GM23338 (cell line): ENCODE results near the gene PTGER4. TPM values are rescaled to one million over a fixed set of nuclear protein-coding genes. Genes with fewer than 3 reads are reported as not detected.

ENCODE experiments used
- ATAC-seq: fragments of 200-7000 bp; cut with Tn5 transposase; 3 replicates; pipeline ENCODE4 v1.9.1; 2020
- DNase-seq: peaks from one replicate; pipeline ENCODE4 v3.0.0-alpha.2; 2015; ENCODE audit warnings: low spot score
- H2AFZ ChIP-seq: fragments of 200-600 bp; sonication (generic); 2 replicates; pipeline ENCODE4 v1.8.0; 2016; ENCODE audit warnings: antibody characterized with exemption, mild to moderate bottlenecking, moderate library complexity
- H3F3A ChIP-seq: fragments of 200-600 bp; sonication (generic); replicated peaks from 2 replicates; pipeline ENCODE4 v1.8.0; 2017; ENCODE audit warnings: antibody characterized with exemption, mixed run types, low read depth
- H3K27ac ChIP-seq: fragments of 200-600 bp; sonication (generic); 2 replicates; pipeline ENCODE4 v1.6.1; 2016; ENCODE audit warnings: low read depth
- H3K27me3 ChIP-seq: fragments of 200-600 bp; sonication (generic); 2 replicates; pipeline ENCODE4 v1.8.0; 2016; ENCODE audit warnings: mild to moderate bottlenecking, mixed run types, moderate library complexity; ENCODE audit not compliant: insufficient read depth
- H3K36me3 ChIP-seq: fragments of 200-600 bp; sonication (generic); 2 replicates; pipeline ENCODE4 v1.8.0; 2016; ENCODE audit warnings: mild to moderate bottlenecking; ENCODE audit not compliant: insufficient read depth
- H3K4me1 ChIP-seq: fragments of 200-600 bp; sonication (generic); 2 replicates; pipeline ENCODE4 v1.8.0; 2016; ENCODE audit warnings: mild to moderate bottlenecking, moderate library complexity; ENCODE audit not compliant: insufficient read depth
- H3K4me2 ChIP-seq: fragments of 200-600 bp; sonication (generic); 2 replicates; pipeline ENCODE4 v1.7.1; 2017; ENCODE audit warnings: mixed run types
- H3K4me3 ChIP-seq: fragments of 200-600 bp; sonication (generic); 2 replicates; pipeline ENCODE4 v1.6.1; 2016; ENCODE audit warnings: mixed run types
- H3K79me2 ChIP-seq: fragments of 200-600 bp; sonication (generic); replicated peaks from 2 replicates; pipeline ENCODE4 v1.8.0; 2017; ENCODE audit warnings: mild to moderate bottlenecking; ENCODE audit not compliant: insufficient read depth
- H3K9me2 ChIP-seq: fragments of 200-600 bp; sonication (generic); 2 replicates; pipeline ENCODE4 v1.8.0; 2017; ENCODE audit not compliant: insufficient read depth
- H4K20me1 ChIP-seq: fragments of 200-600 bp; sonication (generic); replicated peaks from 2 replicates; pipeline ENCODE4 v1.8.0; 2017; ENCODE audit warnings: mild to moderate bottlenecking; ENCODE audit not compliant: insufficient read depth
- H3K27ac Mint-ChIP-seq: 2 replicates; pipeline ENCODE4 v1.8.0; 2020; ENCODE audit warnings: inconsistent platforms, mild to moderate bottlenecking, moderate library complexity, mixed read lengths
- H3K27me3 Mint-ChIP-seq: 3 replicates; pipeline ENCODE4 v1.8.0; 2022; ENCODE audit warnings: low read depth, mild to moderate bottlenecking, moderate library complexity, mixed read lengths, inconsistent platforms; ENCODE audit not compliant: insufficient read depth, poor library complexity
- H3K36me3 Mint-ChIP-seq: 3 replicates; pipeline ENCODE4 v1.8.0; 2021; ENCODE audit warnings: low read depth, mild to moderate bottlenecking, inconsistent platforms, moderate library complexity, mixed read lengths
- H3K4me1 Mint-ChIP-seq: 3 replicates; pipeline ENCODE4 v1.8.0; 2020; ENCODE audit warnings: mild to moderate bottlenecking, inconsistent platforms, mixed read lengths
- H3K4me3 Mint-ChIP-seq: 3 replicates; pipeline ENCODE4 v1.8.0; 2021; ENCODE audit warnings: moderate library complexity, mild to moderate bottlenecking, inconsistent platforms, mixed read lengths
- H3K9me3 Mint-ChIP-seq: 3 replicates; pipeline ENCODE4 v1.8.0; 2020; ENCODE audit warnings: moderate library complexity, mild to moderate bottlenecking, inconsistent platforms, mixed read lengths
- JUNB ChIP-seq: IDR thresholded peaks from one replicate; pipeline ENCODE4 v1.6.1; 2016; ENCODE audit warnings: antibody characterized with exemption; ENCODE audit not compliant: unreplicated experiment
- ZNF462 ChIP-seq: fragments of 250-450 bp; sonication (Bioruptor Pico); IDR thresholded peaks from 2 replicates; pipeline ENCODE4 v1.5.0; 2020; ENCODE audit warnings: mild to moderate bottlenecking, moderate library complexity
- polyA plus RNA-seq: library from polyadenylated mRNA; unstranded; fragments of >200 nt; fragmentation: Nextera tagmentation; extraction: Ambion mirVana; gene quantifications from 2 replicates; pipeline ENCODE4 v1.2.1, GENCODE V29; 2016
- total RNA-seq: library from RNA; depleted of rRNA; stranded (reverse); fragments of >200 nt; shearing (Covaris generic); gene quantifications from 2 replicates; pipeline ENCODE4 v1.2.3, GENCODE V29; 2014
- TF ChIP-seq, protein P1 (sequence below): IDR thresholded peaks from one replicate; pipeline ENCODE4 v1.6.1; 2018; ENCODE audit warnings: antibody characterized with exemption; ENCODE audit not compliant: unreplicated experiment

PTGER4 gene
- total and polyA plus RNA-seq, 2 experiments from 2014 or later = 0.82 to 4.4 TPM

- no peak for TF ChIP-seq ZNF462 (CRISPR knock-in tag)
- no peak for TF ChIP-seq JUNB
Observed at GRCh38 chr5:40665635-40666298, 13.9 kb upstream of the PTGER4 start (continued).

DNA sequence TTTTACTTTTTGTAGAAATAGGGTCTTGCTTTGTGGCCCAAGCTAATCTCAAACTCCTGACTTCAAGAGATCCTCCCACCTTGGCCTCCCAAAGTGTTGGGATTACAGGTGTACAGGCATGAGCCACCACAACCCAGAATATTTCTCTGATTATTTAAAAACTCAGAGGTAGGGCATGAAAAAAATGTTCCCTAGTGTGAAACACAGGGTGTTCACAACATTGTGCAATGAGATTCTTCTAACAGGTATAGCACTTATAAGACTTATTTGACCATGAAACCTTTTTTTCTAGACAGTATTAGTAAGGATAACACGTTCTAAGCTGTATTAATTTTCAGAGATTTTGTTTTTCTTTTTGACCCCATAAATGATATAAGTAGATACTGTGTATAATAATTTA lies 13.1 kb upstream of the PTGER4 start:
- peaks cover 2% of the 10 kb centered on the region; the same call in 1 of the 3 replicates for H3K4me1 Mint-ChIP-seq
- Histone ChIP-seq H2AFZ (no peak overlapping the region), H3K4me1 (no peaks in the 10 kb centered on the region), H3K36me3 (no peaks in the 10 kb centered on the region), H3K9me2 (no peaks in the 10 kb centered on the region), H3F3A (no peaks in the 10 kb centered on the region), H3K79me2 (no peaks in the 10 kb centered on the region), H3K4me2 (no peak overlapping the region), H3K27ac (no peak overlapping the region), H4K20me1 (no peaks in the 10 kb centered on the region), H3K27me3 (no peaks in the 10 kb centered on the region), H3K4me3 (no peak overlapping the region)
- no peak overlapping the region for H3K4me3 Mint-ChIP-seq
- DNase-seq = no peak
- H3K36me3 Mint-ChIP-seq = no peaks in the 10 kb centered on the region
- peaks cover 4% of the 10 kb centered on the region; the same call in 2 of the 3 replicates for H3K9me3 Mint-ChIP-seq
- ATAC-seq = no peak
- TF ChIP-seq, protein P1, sequence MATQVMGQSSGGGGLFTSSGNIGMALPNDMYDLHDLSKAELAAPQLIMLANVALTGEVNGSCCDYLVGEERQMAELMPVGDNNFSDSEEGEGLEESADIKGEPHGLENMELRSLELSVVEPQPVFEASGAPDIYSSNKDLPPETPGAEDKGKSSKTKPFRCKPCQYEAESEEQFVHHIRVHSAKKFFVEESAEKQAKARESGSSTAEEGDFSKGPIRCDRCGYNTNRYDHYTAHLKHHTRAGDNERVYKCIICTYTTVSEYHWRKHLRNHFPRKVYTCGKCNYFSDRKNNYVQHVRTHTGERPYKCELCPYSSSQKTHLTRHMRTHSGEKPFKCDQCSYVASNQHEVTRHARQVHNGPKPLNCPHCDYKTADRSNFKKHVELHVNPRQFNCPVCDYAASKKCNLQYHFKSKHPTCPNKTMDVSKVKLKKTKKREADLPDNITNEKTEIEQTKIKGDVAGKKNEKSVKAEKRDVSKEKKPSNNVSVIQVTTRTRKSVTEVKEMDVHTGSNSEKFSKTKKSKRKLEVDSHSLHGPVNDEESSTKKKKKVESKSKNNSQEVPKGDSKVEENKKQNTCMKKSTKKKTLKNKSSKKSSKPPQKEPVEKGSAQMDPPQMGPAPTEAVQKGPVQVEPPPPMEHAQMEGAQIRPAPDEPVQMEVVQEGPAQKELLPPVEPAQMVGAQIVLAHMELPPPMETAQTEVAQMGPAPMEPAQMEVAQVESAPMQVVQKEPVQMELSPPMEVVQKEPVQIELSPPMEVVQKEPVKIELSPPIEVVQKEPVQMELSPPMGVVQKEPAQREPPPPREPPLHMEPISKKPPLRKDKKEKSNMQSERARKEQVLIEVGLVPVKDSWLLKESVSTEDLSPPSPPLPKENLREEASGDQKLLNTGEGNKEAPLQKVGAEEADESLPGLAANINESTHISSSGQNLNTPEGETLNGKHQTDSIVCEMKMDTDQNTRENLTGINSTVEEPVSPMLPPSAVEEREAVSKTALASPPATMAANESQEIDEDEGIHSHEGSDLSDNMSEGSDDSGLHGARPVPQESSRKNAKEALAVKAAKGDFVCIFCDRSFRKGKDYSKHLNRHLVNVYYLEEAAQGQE = no peak
- H3K27ac Mint-ChIP-seq = no peak overlapping the region
- H3K27me3 Mint-ChIP-seq = no peaks in the 10 kb centered on the region
